ENCODE data around the gene TEDC2.

The TEDC2 gene

GRCh38 chr16:2496223-2497115, 36.6 kb downstream of the TEDC2 start:
- DNase-seq (ENCODE audit: low read depth in 2 of 2), result no peak

DNA sequence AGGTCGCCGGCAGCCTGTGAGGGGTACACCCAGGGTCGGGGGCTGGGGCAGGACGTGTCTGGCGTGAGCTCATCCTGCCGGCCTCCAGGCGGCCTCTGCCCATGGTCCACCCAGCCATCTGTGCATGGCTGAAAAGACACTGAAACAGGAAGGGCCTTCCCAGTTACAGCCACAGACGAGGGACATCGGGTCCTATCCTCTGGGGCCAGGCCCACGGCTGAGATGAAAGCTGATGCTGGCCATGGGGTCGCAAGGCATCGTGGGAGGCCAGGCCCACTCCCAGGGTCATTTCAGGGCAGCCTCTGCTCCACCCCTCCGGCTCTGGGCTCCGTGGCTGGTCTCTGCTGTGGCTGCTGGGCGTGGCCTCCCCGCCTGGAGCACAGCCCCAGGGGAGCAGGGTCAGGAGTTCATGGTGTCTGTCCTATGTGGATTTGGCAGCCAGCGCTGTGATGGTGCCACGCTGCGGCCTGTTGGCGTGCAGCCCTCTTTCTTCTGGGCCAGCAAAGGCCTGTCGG, 37.3 kb downstream of the TEDC2 start:
- no peak for DNase-seq (ENCODE audit: low read depth in 2 of 2)

DNA sequence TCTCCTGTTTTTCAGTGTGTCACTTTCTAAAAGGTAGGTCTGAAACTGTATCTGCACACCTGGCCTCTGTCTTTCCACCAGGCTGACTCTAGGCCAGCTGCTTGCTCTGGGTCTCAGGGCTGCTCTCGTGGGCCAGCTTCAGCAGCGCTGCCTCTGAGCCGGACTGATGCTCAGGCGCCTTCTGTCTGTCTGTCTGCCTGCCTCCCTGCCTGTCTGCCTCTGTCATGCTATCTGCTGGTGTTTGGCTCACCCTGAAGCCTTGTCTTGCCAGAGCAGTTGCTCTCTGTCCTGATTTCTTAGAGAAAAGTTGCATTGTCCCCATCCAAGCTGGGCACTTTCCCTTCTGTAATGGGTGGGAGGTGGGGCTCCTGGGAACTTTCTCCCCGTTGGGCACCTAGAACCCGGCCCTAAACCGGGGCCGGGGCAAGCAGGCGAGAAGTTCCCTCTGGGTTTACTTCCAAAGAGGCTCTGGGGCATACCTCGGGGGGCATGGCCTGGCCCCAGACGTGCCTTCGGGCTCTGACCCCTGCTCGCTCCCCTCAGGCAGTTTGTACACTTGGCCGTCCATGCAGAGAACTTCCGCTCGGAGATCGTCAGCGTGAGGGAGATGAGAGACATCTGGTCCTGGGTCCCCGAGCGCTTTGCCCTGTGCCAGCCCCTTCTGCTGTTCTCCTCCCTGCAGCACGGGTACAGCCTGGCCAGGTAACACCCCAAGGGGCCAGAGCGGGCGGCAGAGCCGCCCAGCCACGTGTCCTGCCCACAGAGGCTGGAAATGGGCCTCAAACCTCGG, 38.0 kb downstream of the TEDC2 start:
- DNase-seq (ENCODE audit: low read depth in 2 of 2), result no peak

DNA sequence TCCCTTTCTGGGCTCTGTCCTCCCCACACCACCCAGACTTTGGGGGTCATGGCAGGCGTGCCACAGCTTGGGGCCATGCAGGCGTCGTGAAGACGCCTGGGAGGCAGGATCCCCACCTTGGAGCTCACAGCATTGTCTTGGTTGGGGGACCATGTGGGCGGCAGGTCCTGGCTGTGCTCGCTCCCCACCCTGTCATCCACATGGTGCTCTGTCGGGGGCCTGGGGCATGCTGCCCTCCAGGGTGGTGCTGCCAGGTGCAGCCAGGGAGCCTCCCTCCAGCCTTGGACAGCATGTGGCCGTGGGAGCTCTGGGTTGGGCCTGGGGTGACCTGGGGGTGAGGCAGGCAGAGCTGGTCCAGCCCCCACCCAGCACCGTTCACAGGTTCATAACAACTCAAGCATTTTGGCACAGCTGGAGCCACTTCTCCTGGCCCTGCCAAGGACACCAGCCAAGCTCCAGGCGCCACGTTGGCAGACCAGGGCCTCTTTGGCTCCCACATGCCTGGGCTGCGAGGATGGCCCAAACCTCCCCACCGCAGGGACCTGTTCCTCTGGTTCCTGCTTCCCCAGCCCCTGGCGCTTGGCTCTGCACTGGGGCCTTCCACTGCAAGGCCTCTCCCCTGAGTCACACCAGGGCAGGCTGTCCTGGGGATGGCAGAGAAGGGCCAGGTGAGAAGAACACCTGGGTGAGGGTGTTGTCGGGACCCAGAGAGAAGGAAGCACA, 38.8 kb downstream of the TEDC2 start:
- DNase-seq (ENCODE audit: low read depth in 2 of 2), result no peak

GRCh38 chr16:2499454-2499853, 39.5 kb downstream of the TEDC2 start:
- DNase-seq (ENCODE audit: low read depth in 2 of 2), result no peak

DNA sequence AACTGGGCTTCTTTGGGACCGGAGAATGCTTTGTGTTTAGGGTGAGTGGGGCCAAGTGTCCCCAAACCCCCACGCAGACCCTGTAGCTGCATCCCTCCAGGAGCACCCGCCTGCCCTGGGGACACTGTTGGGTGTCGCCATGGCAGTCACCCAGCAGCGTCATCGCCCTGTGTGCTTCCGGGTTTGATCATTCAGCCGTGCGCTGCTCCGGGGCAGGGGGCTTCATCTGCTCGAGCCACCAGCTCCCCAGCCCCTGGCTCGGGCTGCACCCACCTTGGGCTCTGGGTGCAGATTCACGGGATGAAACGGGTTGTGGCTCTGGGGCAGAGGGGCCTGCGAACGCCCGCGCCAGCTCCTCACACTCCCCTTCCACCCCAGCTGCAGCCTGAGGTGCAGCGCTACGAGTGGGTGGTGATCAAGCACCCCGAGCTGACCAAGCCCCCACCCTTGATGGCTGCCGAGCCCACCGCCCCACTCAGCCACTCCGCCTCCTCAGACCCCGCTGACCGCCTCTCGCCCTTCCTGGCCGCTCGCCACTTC, 40.1 kb downstream of the TEDC2 start:
- DNase-seq (ENCODE audit: low read depth in 2 of 2), result no peak

DNA sequence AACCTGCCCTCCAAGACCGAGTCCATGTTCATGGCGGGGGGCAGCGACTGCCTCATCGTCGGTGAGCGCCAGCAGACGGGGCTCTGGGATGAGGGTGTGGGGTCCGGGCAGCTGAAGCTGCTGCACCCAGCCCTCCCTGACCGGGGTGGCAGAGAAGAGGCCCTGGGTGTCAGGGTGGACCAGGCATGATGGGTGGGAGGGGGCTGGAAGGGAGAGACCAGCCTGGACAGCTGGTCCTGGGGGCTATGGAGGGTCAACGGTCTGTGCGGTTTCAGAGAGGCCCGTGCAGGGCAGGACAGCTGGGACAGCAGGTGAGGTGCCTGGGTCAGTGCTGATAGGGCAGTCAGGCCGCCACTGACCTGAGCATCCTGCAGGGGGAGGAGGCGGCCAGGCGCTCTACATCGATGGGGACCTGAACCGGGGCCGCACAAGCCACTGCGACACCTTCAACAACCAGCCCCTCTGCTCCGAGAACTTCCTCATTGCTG, 40.6 kb downstream of the TEDC2 start:
- DNase-seq (ENCODE audit: low read depth in 2 of 2), result no peak

DNA sequence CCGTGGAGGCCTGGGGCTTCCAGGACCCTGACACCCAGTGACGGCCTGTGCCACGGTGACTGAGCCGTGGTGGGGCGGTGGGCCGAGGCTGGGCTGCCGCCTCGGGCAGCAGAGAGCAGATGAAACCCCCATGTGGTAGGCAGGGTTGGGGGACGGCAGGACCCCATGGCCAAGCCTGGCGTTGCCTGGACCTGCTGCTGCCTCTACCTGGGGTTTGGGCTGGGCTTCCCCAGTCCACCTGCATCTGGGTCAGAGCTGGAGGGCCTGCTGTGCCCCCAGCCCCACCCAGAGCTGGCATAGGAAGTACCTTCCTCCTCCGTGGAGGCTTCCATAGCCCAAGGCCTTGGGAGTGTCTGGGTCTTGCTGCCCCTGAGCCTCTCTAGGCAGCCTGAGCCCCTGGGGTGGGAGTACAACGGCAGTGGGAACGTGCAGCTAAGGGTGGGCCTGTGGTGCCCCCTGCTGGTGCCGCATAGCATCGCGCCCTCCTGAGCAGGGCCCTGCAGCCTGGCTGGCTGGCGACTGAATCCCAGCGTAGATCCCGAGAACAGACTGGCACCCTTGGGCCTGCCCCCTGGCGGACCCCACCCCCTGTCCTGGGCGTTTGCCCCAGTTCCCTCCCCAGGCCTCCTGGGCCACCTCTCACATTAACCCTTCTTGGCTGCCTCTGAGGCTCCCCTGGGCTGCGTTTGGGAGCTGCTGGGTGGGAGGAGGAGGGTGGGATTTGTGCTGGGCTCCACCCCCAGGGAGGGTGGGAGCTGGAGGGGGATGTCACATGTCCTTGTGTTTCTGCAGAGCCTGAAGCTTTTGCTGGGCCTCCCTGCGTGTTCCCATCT, 41.2 kb downstream of the TEDC2 start:
- peak; percentile 68 to 72 for DNase-seq (ENCODE audit: low read depth in 2 of 2)

DNA sequence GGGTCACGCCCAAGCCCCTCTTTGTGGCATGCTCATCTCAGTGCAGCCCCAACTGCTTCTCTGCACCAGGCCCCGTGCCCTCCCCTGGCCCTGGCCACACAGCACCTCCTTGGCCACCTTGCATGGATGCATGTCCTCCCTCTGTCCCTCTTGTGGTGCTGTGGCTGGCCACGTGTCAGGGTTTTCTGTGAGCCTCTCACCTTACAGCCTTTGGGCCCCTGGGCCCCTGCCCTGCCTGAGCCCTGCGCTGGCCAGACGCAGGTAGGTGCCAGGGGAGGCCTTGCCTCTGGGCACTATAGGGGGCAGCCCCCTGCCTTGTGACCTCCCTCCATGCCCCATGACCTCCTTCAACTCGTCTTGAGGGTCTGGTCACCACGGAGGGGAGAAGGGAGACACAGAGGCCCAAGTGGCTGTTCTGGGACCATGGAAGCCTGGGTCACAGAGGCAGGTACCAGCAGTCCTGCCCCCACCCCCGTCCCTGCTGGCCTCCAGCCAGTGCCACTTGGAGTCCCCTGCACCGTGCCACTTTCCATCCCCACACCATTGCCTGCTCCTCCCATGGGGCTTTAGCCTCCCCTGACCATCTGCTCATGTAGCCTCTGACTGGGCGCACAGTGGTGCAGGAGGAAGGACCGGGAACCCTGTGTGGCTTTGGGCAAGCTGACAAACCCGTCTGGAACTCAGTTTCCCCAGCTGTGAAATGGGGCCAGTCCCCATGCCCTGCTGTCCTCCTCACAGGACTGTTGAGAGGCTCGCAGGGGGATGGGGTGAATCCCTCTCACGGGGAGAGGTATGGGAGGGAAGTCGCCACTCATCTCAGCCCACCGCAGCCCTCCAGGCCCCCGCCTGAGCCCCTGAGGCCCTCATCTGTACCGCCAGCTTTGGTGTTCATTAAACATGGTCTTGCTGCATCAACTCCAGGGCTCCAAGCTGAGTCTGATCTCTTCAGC, 42.3 kb downstream of the TEDC2 start:
- DNase-seq (ENCODE audit: low read depth in 2 of 2), result no peak

GRCh38 chr16:2505695-2506094, 45.8 kb downstream of the TEDC2 start:
- DNase-seq (ENCODE audit: low read depth in 2 of 2), result no peak

GRCh38 chr16:2507052-2507659, 47.2 kb downstream of the TEDC2 start:
- no peak for DNase-seq (ENCODE audit: low read depth in 2 of 2)

GRCh38 chr16:2507665-2508064, 47.8 kb downstream of the TEDC2 start:
- no peak for DNase-seq (ENCODE audit: low read depth in 2 of 2)

- DNase-seq (ENCODE audit: low read depth in 2 of 2), result no peak
Measured at GRCh38 chr16:2508722-2509400, 49.0 kb downstream of the TEDC2 start.

DNA sequence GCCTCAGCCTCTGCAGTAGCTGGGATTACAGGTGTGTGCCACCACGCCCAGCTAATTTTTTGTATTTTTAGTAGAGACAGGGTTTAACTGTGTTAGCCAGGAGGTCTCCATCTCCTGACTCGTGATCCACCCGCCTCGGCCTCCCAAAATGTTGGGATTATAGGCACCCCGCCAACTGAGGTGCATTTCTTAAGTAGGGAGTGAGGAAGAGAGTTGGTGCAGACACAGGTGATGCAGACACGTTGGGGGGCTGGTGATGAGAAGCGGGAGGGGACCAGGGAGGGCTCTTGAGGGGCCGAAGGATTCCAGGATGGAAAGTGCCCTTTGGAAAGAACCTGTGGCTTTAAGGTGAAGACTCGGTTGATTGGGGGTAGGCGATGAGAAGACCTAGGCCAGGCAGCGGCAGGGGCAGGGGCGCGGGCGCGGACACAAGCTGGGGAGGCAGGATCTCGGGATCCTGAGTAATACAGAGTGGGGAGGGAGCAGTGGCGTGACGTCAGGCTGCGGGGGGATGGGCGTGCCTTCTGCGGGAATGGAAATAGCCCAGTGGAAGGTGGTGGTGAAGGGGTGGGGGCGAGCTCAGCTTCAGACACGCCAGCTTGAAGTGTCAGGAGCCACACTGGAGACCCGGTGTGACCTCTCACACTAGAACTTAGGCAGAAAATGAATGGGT, 51.4 kb downstream of the TEDC2 start:
- DNase-seq (ENCODE audit: low read depth in 2 of 2), result no peak

- no peak for DNase-seq (ENCODE audit: low read depth in 2 of 2)
Measured at GRCh38 chr16:2511996-2512734, 52.3 kb downstream of the TEDC2 start.

DNA sequence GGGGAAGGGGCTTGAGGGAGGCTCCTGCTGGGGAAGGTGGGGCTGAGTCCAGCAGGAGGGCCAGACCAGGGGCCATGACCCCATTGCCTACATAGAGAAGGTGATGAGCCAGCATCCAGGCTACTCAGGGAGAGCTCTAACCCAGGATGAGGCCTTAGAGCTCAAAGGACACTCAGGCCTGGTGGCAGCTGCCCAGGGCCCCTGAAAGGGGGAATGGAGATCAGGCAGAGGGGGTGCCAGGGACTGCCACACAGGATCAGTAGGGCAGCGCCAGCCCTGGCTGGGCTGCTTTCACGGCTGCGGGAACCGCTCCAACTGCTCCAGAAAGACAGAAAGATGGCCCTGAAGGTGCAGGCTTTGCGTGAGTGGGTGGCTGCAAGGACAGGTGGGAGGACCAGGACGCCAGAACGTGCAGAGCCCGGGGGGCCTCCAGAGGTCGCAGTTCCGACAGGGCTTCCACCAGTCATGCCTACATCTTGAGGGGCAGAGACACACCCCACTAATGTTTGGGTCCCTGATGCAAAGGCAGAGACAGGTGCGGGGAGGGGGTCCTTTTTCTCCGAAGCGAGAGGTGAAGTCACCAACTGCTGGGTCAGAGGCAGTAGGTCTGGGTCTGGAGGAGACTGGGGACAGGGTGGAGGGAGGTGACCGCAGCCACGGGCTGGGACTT, 53.0 kb downstream of the TEDC2 start:
- DNase-seq (ENCODE audit: low read depth in 2 of 2), result no peak

All from stimulated activated CD8-positive, alpha-beta memory T cell treated with anti-CD3 and anti-CD28 coated beads, Interleukin-2, amount 100 ng/mL, for 1 hour (primary cell).